GM12891 (cell line): ENCODE results near the gene RELL2.

Experiments
- POLR2A ChIP-seq: IDR thresholded peaks from 2 replicates; pipeline ENCODE4 v1.6.1; 2011; ENCODE audit warnings: low read depth, low read length, control low read depth
- POLR2AphosphoS5 ChIP-seq: IDR thresholded peaks from 2 replicates; pipeline ENCODE4 v1.6.1; 2011; ENCODE audit warnings: low read depth, low read length, control low read depth

DNA sequence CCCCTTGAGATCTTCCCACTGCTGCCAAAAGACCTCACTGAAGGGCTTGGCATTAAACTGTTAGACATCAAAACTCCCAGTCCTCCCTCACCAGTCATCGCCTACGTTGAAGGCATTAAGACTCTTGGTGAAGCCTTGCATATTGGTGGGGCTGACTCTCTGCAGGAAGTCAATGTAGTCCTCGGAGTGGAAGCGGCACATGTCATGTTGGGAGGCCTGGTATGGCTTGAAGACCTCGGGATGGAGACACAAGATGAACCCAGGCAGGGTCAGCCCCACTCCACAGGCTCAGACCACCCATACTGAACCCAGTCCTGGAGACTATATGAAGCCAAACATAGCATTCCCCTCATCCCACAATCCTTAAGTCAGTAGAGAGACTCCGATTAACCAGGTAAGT is 2.1 kb upstream of the RELL2 start:
- no peak for TF ChIP-seq POLR2A
- no peak for TF ChIP-seq POLR2AphosphoS5
